Activated naive CD4-positive, alpha-beta T cell treated with Interleukin-2 at 50 U/mL for 16 hours (primary cell): ENCODE data around the gene FXYD7.
"Not testable (repeated sequence)": the region's sequence is repeated elsewhere in the genome, so short reads cannot be mapped to it uniquely, and the experiment has no call there.

Experiments used
- DNase-seq: peaks from one replicate; pipeline ENCODE4 v3.0.0-alpha.2; 2020

FXYD7 gene

DNA sequence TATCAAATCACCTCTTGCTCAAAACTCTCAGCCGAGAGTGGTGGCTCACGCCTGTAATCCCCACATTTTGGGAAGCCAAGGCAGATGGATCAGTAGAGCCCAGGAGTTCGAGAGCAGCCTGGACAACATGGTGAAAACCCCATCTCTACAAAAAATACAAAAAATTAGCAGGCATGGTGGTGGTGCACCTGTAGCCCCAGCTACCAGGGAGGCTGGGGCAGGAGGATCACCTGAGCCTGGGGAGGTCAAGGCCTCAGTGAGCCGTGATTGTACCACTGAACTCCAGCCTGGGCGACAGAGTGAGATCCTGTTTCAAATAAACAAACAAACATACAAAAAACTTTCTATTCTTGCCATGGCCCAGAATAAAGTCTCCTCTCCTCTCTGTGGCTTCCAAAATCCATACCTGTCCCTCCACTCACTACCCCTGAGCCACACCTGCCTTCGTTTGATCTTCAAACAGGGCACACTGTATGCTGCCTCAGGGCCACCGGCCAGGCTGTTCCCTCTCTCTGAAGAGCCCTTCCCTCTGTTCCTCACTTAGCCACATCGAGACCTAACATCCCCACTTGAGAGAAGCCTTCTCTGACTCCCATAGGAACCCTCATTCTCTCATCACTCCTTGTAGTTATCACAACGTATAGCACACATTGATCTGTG lies 14.5 kb upstream of the FXYD7 start:
- DNase-seq: no peak

DNA sequence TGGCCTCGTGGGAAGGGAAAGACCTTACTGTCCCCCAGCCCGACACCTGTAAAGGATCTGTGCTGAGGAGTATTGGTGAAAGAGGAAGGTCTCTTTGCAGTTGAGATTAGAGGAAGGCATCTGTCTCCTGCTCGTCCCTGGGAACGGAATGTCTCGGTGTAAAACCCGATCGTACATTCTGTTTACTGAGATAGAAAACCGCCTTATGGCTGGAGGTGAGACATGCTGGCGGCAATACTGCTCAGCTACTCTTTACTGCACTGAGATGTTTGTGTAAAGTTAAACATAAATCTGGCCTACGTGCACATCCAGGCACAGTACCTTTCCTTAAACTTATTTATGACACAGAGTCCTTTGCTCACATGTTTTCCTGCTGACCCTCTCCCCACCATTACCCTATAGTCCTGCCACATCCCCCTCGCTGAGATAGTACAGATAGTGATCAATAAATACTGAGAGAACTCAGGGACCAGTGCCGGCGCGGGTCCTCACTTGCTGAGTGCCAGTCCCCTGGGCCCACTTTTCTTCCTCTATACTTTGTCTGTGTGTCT lies 13.3 kb upstream of the FXYD7 start:
- DNase-seq: not testable (repeated sequence)

DNA sequence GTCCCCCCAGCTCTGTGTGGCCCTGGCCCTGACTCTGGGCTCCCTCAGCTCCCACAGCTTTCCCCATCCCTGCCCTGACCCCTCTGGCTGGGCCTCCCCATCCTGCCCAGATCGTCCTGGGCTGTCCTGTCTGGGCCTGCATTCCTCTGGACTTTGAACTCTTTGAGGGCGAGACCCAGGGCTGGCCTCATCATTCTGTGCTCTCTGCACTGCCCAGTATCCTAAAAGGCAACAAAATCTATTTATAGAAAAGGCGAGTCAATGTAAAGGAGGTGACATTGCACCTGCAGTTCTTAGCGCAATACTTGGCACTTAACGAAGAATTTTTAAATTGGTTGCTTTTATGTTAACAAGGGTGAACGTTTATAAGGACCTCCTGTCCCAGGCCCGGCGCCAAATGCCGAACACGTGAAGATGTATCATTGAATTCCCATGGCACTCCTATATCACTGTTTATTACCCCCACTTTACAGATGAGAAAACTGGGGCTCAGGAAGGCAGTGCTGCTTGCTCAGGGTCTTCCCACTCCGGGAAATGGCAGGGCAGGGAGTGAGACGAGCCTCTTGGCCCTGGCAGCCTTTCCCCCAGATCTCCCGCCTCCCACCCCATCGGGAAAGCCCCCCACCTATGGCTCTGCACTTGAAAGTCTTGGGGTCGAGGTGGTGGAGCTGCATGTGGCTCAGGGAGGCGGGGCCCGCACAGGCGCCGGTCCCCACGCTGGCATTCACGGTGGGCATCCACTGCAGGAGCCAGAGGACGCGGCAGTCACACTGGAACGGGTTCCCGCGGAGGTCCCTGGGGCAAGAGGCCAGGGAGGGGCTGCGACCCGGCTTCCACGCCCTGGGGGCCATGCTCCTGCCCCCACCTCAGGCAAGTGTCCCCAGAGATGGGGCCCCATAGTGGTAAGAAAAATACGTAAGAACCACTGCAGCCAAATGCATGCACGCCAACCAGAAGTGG lies 12.0 kb upstream of the FXYD7 start:
- no peak for DNase-seq

DNA sequence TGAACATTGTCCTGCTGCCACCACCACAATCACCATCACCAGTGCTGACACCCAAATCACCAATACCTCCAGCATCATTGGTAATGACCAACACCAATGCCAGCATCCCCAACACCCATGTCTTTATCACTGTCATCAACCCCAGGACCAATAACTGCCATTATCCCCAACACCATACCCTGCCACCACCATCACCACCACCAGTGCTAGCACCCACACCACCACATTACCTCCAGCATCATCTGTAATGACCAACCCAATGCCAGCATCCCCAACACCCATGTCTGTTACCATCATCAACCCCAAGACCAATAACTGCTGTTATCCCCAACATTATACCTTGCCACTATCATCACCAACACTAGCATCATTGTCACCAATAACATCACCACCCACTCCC lies 10.8 kb upstream of the FXYD7 start:
- DNase-seq: no peak

DNA sequence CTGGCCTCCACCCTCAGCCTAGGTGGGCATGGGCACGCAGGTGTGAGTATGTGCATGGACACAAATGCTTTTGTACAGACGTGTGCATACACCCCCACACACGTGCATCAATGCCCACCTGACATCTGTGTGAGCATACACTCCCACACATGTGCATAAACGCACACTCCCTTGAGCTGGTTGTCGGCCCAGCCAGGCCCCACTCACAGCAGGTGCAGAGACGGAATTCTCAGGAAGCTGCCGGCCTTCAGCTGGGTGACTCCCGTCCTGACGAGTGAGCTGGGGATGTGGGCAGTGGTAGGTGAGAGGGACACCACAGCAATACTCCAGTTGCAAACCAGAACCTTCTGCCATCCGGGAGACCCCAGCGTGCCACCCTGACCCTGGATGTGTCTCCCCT lies 9.2 kb upstream of the FXYD7 start:
- no peak for DNase-seq

DNA sequence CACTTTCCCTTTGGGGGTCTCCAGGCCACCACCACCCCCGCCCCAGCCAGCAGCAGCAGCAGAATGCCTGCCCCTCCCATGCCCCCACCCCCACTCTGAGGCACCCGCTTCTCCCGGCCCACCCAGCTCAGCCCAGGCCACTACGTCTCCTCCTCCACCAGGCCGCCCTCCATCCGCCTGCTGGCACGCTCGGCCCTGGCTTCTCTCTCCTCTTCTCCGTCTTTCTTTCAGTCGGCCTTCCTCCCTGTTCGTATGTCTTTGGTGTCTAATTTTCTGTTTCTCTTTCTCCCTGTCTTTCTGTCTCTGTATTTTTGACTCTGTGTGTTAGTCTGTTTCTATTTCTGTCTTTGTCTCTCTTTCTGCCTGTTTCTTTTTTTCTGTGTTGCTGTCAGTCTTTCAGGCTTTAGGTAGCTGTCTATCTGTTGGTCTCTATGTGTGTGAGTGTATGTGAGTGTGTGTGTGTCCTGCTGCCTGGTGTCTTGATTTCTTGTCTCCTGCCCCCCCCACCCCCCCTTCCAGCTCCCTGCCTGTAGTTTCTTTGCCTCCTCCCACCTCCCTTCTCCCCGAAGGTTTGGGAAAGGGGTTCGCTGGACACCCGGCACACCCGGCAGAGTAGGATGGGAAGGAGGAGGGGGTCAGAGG lies 8.3 kb upstream of the FXYD7 start, which contains the start of gene LGI4:
Gene LGI4, minus strand, starts transcription at position 459 of the 642 bp plus-strand sequence. Its CDS starts 379 bp downstream, at position 80.
- no peak for DNase-seq

DNA sequence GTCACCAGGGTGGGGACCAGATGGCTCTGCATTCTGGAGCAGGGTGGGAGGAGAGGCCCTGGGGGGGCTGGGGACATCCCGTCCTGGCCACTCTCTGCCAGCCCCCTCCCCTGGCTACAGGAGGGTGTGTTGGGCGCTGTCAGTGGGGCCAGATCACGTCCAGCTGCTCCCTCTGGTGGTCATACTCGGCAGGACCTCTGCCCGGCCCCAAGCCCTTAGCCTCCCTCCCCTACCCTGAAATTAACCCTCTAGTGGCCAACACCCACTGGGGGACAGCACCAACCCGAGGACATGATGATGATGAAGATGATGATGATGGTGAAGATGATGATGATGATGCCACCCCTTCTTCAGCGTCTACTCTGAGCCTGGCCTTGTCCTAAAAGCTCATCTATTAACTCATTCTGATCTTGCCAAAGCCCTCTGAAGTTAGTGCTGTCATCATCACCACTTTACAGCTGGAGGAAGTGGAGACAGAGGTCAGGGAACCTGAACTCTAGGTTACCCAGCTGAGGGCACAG lies 7.6 kb upstream of the FXYD7 start:
- DNase-seq: peak; percentile 73

DNA sequence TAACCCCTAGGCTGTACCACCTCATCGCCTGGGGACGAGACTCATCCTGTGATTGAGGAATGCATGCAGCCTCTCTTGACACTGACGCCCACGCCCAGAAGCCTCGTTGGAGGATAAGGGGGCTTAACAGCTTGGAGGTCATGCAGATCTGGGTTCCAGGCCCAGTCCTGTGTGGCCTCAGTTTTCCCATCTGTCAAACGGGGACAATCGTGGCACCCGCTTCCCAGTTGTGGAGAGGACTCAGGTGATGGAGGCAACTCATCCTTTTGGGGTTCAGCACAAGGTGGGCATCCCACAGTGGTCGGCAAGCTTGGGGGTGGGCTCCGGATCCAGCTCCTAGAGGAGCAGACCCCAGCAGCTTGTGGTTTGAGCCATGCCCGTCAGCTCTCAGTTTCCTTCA lies 6.8 kb upstream of the FXYD7 start:
- DNase-seq: no peak

DNA sequence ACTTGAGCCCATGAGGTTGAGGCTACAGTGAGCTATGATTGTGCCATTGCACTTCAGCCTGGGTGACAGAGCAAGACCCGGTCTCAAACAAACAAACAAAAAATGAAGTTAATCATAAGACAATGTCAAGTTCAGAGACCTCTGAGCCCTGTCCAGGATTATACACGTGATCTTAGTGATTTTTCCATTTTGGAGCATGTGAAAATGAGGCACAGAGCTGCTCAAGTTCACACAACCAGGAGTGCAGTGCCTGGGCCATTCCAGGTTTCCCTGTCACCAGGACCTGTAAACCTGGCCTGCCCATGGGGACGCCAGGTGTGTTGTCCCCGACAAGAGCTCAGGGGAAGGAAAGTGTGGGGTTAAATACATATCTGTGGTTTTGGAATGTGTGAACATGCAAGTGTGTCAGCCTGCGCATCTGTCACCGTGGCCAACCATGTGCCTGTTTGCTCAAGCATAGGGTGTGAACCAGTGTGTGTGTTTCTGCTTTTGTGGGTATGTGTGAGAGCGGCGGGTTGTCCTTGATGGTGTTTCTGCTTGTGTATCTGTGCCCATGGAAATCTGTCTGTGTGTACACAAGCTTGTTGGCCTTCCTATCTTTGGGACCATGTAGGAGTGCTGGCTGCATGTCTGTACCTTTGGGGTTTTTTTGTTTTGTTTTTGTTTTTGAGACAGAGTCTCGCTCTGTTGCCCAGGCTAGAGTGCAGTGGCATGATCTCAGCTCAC lies 5.9 kb upstream of the FXYD7 start:
- DNase-seq: no peak

DNA sequence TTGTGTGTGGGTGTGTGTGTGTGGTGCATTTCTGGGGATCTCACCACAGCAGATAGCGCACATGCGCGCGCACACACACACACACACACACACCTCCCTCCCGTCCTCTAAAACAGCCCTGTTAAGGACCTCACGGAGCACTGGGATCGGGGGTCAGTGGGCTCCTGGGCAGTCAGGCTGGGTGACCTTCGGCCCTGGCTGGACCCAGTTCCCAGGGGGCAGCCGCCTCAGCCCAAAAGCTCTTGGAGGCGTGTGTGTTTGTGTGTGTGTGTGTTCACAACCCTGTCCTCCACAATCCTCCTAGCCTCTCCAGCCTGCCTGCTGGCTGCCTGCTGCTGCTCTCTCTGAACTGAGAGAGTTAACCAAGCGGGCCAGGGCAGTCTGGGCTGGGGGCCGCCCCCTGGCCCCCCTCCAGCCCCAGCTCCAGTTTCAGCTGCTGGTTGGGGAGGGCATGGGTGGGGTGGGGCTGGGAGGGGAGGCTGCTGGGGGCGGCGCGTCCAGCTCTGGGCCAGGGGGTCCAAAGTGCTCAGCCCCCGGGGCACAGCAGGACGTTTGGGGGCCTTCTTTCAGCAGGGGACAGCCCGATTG lies 4.7 kb upstream of the FXYD7 start, which contains the start of gene FXYD1:
Gene FXYD1, plus strand, starts transcription at position 520 of the 588 bp plus-strand sequence. CDS start 1,256 bp downstream, outside the sequence.
- DNase-seq: no peak

DNA sequence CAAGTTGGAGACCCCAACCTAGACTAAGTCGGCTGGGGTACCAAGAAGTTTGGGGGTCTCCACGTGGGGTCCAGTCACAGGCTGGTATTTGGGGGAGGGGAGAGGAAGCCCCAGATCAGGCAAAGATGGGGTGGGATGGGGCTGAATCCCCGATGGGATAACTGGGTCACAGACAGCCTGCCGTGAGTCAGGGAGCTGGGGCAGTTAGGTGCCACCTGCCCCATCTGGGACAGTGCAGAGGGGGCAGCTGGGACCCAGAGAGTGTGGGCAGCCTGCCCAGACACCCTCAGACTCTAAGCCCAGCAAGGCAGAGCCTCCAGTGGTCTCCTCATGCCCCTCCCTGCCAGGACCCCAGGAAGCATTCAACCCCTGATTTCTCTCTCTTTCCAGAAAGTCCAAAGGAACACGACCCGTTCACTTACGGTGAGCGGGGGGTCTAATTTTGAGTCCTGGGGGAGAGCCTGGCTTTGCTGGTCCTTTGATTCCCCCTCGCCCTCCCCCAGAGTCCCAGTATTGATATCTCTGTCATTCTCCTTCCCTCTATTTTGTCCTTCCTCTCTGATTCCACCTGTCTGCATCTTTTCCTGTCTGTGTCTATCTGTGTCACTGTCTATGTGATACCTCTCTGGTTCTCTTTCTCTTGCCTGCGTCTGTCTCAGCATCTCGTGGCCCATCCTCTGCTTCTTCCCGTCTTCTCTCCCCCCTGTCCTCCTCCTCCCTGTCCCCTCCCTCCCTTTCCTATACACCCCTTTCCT lies 2.7 kb upstream of the FXYD7 start:
- no peak for DNase-seq

DNA sequence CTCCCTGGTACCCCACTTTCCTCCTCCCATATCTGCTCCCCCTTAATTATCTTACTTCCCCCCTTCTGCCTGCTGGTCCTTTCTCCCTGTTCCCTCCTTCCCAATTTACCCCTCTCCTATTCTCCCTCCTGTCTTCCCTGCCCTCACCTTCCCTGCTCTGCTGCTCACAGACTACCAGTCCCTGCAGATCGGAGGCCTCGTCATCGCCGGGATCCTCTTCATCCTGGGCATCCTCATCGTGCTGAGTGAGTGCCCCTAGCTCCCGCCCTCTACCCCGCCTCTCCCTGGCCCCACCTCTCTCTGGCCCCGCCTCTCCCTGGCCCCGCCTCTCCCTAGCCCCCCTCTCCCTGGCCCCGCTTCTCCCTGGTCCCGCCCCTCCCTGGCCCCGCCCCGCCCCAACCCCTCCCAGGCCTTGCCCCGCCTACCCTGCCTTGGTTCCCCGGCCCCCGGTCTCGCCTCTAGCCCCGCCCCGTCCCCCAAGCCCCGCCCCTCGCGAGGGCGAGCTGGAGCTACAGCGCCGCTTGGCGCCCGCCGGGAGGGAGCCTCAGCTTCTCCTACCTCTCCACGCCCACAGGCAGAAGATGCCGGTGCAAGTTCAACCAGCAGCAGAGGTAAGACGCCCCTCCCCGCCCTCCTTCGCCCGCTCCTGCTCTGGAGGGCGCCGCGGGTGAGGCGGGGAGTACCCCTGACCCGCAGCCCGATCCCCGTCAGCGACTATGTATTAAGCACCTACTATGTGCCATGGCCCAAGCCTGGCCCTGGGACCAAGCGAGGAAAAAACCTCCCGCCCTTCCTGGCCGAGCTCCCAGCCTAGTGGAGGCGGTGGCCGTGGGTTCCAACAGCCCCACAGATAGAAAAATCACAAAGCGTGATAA lies 1.9 kb upstream of the FXYD7 start:
- DNase-seq: peak; percentile 95

DNA sequence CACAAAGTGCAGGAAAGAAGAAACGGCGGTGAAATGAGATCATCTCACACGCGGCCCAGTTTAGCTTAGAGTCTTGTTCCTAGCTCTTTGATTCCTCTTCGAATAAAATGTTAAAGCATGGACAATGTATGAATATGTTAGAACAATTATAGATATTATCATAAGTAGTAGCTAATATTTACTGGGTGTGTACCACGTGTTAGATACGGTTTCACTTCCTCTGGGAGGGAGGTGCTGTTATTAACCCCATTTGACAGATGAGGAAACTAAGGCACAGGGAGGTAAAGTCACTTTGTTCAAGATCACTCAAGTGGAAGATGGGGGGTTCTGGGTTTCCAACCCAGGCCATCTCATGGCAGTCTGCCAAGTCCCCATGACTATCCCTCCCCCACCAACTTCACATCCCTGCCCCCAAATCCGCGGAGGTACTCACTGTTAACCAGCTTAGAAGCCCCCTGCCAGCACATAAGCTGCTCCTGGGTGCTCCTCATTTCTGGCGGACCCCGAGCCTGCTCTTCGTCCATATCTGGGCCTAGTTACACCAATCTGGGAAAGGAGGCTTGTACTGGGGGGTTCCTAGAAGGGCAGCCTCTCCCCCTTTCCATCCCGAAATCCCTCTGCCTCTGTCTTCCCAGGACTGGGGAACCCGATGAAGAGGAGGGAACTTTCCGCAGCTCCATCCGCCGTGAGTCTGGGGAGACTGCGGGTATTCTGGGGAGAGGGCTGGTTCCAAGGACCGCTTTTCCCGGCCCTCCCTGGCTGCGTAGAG lies 1.0 kb upstream of the FXYD7 start:
- peak; percentile 6 for DNase-seq

DNA sequence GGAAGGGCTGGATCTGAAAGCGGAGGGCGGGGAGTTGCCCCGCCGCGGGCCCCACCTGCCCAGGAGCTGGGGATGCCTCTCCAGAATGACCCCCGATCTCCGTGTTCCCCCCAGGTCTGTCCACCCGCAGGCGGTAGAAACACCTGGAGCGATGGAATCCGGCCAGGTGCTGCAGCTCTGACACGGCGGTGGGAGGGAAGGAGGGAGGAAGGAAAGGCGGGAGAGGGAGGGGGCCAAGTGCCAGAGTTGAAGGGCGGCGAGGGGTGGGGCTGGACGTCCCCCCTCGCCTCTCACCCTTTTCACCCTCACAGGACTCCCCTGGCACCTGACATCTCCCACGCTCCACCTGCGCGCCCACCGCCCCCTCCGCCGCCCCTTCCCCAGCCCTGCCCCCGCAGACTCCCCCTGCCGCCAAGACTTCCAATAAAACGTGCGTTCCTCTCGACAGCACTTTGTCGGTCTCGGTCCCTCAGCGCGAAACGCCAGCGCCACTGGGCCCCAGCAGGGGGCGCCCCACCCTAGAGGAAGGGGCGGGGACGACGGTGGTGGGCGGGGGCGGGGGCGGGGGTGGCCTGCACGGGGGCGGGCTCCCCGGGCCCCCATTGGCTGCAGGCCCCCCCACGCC lies 337 bp upstream of the FXYD7 start:
- peak; percentile 69 for DNase-seq

DNA sequence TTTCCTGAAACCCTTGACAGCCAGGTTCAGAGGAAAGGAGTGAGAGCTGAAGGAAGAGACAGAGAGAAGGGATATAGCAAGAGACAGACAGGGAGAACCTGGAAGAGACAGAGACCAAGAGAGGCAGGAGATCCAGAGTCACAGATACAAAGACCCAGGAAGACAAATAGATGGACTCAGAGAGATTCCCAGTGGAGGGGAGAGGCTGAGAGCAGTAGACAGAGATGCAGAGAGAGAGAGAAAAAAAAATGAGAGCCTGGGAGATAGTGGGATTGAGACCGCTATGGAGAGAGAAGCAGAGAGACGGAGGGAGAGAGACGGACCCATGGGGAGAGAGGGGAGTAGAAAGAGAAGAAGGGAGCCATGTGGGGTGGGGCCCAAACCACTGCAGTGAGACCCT lies 763 bp downstream of the FXYD7 start:
- DNase-seq: no peak

DNA sequence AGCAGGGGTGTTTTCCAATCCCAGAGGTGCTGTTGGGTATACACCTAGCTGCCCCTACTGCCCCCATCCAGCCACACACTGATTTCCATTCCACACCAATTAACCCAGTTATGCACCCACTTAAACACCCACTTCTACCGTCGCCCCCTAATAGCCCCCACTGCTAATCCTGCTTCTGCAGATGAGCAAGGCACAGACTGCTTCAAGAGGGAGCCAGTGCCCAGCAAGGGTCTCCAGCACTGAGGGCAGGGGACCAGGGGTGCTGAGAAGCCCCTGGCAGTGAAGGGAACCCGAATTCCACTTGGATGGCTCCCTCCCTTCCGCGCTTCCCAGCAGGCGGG lies 1.2 kb downstream of the FXYD7 start:
- DNase-seq: no peak

DNA sequence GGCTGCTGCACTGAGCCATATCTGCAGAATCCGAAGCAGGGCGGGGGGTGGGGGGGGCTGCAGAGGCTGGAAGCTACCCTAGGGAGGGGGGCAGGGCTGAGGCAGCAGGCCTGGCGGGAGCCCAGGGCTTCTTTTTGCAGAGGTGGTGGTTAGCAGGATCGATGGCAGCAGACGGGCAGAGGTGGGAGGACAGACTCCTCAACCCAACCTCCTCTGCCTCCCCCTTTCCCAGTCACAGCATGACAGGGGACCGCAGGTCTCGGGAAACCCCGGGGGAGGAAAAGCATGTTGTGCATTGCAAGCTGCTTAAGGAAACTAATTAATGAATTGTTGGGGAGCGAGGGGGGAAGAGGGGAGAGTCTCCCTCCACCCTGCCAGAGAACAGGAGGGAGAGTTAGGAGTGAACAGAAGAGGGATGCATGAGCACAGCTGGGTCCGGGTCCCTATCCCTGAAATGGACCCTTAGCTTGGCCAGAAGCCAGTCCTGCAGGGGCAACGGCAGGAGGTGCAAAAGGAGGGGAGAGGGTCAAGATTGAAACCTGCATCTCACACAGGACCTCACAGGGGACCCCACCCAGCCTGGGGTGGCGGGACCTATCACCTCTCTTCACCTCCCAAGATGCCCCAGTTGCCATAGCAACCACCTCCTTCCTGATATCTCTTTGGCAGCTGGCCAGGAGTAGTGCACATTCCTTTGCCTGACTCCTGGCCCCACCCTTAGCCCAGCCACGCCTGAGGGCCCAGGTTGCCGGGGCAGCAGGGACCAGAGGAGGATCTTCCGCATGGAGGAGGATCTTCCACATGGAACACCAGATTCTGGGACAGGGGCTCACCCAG lies 1.8 kb downstream of the FXYD7 start:
- peak; percentile 21 for DNase-seq
